GM12892 (cell line): ENCODE results near the gene MAGEE2. TPM values are rescaled to one million over a fixed set of nuclear protein-coding genes. Genes with fewer than 3 reads are reported as not detected.
"Not testable (repeated sequence)": the region's sequence is repeated elsewhere in the genome, so short reads cannot be mapped to it uniquely, and the experiment has no call there.

Source experiments
- DNase-seq: peaks from one replicate; pipeline ENCODE4 v3.0.0; 2011; ENCODE audit not compliant: insufficient read length
- FAIRE-seq: peaks from 2 replicates; lab custom pipeline; 2011; peaks lifted over from hg19 to GRCh38; lab: Jason Lieb, UNC
- POLR2A ChIP-seq: IDR thresholded peaks from 2 replicates; pipeline ENCODE4 v1.6.1; 2011; ENCODE audit warnings: low read depth, low read length, control low read depth
- POLR2AphosphoS5 ChIP-seq: IDR thresholded peaks from 2 replicates; pipeline ENCODE4 v1.6.1; 2011; ENCODE audit warnings: low read depth, low read length, control low read depth
- TAF1 ChIP-seq: IDR thresholded peaks from 2 replicates; pipeline ENCODE4 v1.6.1; 2011; ENCODE audit warnings: low read depth, mild to moderate bottlenecking, control low read depth, low read length, borderline replicate concordance
- polyA plus RNA-seq: library from polyadenylated mRNA; unstranded; fragments of >200 nt; gene quantifications from one replicate; pipeline ENCODE4 v1.2.1, GENCODE V29; 2012; ENCODE audit warnings: missing spikeins, inconsistent platforms; ENCODE audit not compliant: missing spikeins

Gene MAGEE2, protein sequence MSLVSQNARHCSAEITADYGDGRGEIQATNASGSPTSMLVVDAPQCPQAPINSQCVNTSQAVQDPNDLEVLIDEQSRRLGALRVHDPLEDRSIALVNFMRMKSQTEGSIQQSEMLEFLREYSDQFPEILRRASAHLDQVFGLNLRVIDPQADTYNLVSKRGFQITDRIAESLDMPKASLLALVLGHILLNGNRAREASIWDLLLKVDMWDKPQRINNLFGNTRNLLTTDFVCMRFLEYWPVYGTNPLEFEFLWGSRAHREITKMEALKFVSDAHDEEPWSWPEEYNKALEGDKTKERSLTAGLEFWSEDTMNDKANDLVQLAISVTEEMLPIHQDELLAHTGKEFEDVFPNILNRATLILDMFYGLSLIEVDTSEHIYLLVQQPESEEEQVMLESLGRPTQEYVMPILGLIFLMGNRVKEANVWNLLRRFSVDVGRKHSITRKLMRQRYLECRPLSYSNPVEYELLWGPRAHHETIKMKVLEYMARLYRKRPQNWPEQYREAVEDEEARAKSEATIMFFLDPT
- not detected for polyA plus RNA-seq

DNA sequence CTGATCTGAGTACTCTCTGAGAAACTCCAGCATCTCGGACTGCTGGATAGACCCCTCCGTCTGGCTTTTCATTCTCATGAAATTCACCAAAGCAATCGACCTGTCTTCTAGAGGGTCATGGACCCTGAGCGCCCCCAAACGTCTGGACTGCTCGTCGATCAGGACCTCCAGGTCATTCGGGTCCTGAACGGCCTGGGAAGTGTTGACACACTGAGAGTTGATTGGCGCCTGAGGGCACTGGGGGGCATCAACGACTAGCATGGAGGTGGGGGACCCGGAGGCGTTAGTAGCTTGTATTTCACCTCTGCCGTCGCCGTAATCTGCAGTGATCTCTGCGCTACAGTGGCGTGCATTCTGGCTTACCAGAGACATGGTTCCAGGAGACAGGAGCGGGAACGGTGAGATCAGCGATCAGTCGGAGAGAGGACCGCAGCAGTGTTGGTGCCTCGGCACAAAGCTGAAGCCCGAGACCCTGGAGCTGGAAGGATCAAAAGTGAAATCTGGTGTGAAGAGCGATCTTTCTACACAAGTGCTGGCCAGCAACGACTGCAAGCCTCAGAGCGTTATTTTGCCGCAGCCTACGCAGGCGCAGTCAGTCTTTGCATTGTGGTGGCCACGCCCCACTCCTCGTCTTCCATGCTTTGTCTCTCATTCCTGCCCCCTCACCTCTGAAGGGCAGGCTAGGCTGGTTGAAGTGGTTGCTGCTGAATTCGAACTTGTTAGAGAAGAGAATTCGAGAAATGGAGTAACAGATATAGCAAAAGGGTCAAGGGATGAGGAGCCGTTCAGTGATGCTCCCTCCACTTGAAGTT, at the start of gene MAGEE2:
Gene MAGEE2, minus strand, starts transcription at position 575 of the 812 bp plus-strand sequence. Its CDS starts 203 bp downstream, at position 372.
- DNase-seq (no peak), FAIRE-seq (no peak)
- TF ChIP-seq POLR2AphosphoS5: no peak
- TF ChIP-seq POLR2A: no peak
- no peak for TF ChIP-seq TAF1

DNA sequence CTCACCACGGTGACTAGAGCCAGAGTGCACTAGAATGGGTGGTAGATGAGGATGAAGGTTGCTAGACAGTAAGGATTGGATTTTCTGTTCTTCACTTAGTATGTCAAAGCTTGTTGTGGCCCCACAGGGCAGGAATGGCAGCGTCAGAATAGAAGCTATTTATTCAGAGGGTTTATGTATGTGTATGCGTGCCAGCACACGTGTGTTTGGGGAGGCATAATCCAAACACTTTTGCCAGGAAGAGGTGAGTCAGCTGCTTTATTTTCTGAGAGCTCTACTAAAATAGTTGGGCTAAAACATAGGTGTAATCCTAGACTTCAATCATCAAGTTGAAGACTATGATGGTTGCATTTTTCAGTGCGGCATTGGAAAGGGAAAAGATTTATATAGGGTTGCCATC, 1.2 kb upstream of the MAGEE2 start:
- no peak for TF ChIP-seq POLR2AphosphoS5
- TF ChIP-seq TAF1: no peak
- no peak for FAIRE-seq
- no peak for DNase-seq

DNA sequence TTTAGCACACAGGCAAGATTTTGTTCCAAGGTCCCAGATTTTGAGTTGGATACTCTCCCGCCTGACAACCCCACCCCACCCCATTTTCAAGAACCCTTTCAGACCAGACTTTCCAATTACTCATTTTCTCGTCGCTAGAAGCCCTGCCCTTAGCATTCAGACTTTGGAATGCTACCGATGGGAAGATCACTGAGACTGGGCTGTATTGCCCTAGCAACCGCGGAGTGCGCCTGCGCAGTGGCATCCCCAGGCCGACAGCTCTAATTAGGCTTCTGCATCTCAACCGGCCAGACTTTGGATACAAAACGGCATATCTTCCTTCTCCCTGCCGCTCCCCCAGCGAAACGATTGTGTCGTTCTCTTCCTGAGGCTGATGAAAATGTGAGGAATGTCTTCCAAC, 3.4 kb downstream of the MAGEE2 start:
- FAIRE-seq (no peak), DNase-seq (no peak)
- TF ChIP-seq POLR2A (no peak), POLR2AphosphoS5 (no peak), TAF1 (no peak)

DNA sequence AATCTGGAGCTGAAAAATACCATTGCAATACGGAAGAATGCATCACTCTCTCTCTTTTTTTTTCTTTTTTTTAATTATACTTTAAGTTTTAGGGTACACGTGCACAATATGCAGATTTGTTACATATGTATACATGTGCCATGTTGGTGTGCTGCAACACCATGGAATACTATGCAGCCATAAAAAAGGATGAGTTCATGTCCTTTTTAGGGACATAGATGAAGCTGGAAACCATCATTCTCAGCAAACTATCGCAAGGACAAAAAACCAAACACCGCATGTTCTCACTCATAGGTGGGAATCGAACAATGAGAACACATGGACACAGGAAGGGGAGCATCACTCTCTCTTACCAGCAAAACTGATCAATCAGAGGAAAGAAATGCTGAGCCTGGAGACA, 17.0 kb downstream of the MAGEE2 start:
- not testable (repeated sequence) for DNase-seq, FAIRE-seq

DNA sequence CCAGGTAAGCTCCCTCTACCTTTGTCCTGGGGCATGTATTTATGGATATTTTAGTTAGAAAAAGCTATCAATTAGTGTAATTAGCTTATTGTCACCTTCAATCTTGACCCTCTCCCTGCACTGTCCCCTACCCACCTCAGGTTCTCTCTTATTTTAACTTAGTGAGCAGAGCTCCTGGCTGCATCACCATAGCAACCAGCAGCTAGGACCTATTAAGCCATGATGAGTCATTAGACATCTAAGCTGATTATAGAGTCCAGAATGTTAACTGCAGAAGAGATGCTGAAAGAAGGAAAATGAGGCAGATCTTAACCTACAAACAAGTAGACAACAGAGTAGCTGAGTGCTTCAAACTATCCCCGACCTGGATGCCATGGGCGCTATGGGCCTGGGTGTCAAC, 36.6 kb downstream of the MAGEE2 start:
- TF ChIP-seq POLR2AphosphoS5: no peak
- TF ChIP-seq POLR2A: no peak
- TF ChIP-seq TAF1: no peak
- DNase-seq (no peak), FAIRE-seq (no peak)

DNA sequence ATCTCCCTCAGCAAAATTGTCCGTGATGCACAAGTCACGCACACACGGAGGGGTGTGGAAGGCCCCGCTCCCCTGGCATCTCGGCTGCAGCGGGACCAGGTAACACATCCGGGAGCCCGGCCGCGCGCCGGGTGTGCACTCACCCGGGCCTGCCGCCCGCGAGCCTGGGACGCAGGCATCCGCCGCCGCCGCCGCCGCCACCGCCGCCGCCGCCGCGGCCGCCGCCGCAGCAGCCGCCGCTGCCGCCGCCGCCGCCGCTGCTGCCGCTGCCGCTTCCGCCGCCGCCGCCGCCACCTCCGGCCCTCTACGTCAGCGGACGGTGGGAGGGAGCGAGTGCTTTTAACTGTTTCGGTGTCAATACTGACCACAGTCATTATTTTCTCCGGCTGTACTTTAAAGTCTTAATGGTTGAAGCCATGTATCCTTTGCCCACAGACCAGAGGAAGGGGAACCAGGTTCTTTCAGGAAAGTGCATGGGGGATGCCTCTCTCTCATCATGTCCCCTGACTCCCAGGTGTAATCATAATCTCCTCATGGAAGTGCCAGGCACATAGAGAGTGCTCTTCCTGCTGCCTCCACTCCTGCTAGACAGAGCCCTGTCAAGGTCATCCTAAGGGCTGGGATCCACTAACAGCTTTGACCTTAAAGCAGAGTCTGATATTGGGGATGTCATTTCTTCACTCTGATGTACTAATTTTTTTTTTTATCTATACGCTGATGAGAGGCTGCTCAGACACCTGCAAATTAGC, 38.0 kb downstream of the MAGEE2 start:
- DNase-seq: no peak
- no peak for FAIRE-seq
- TF ChIP-seq POLR2A: no peak
- no peak for TF ChIP-seq POLR2AphosphoS5
- TF ChIP-seq TAF1: no peak
